Lower lobe of right lung (tissue), 2 donors: ENCODE data around the gene STK31. TPM values are rescaled to one million over a fixed set of nuclear protein-coding genes. Genes with fewer than 3 reads are reported as not detected.
"Not testable (repeated sequence)": the region's sequence is repeated elsewhere in the genome, so short reads cannot be mapped to it uniquely, and the experiment has no call there.

Experiments
- ATAC-seq, 2 donors: fragments of 200-7000 bp; cut with Tn5 transposase; one replicate each; pipeline ENCODE4 v1.9.1; 2020 to 2022; ENCODE audit warnings: mild to moderate bottlenecking in 2 of 2, moderate library complexity in 2 of 2
- DNase-seq: peaks from one replicate; pipeline ENCODE4 v3.0.0-alpha.2; 2020
- H3K27ac ChIP-seq: fragments of 200-600 bp; one replicate; pipeline ENCODE4 v1.8.0; 2022
- H3K27me3 ChIP-seq: fragments of 200-600 bp; one replicate; pipeline ENCODE4 v1.8.0; 2022; ENCODE audit warnings: low read depth
- H3K36me3 ChIP-seq: fragments of 200-600 bp; one replicate; pipeline ENCODE4 v1.8.0; 2022; ENCODE audit warnings: mild to moderate bottlenecking
- H3K4me1 ChIP-seq: fragments of 200-600 bp; one replicate; pipeline ENCODE4 v1.8.0; 2022
- H3K4me3 ChIP-seq: fragments of 200-600 bp; one replicate; pipeline ENCODE4 v1.8.0; 2022; ENCODE audit warnings: mild to moderate bottlenecking
- H3K9me3 ChIP-seq: fragments of 200-600 bp; one replicate; pipeline ENCODE4 v1.8.0; 2022
- intact Hi-C: fragments of 100-400 bp; cut with DNase I; formaldehyde crosslinking; loops from one replicate; pipeline ENCODE4 v1.11.0; 2022
- total RNA-seq: library from RNA; stranded (reverse); fragmentation: NEBNext Ultra II Directional; extraction: Animal tissue kit (Norgen Biotek cat#: 25700); gene quantifications from one replicate; pipeline ENCODE4 v1.2.1, GENCODE V29; 2021
- TF ChIP-seq, protein P1 (sequence below): fragments of 200-600 bp; IDR thresholded peaks from one replicate; pipeline ENCODE4 v1.8.0; 2022; ENCODE audit warnings: antibody characterized with exemption, mild to moderate bottlenecking
- donor health status: DM: no; HTN: yes; CAD: no; lungs with severe emphysema.

STK31 gene
- total RNA-seq, 1 donor from 2014 or later, result 1.0 TPM

DNA sequence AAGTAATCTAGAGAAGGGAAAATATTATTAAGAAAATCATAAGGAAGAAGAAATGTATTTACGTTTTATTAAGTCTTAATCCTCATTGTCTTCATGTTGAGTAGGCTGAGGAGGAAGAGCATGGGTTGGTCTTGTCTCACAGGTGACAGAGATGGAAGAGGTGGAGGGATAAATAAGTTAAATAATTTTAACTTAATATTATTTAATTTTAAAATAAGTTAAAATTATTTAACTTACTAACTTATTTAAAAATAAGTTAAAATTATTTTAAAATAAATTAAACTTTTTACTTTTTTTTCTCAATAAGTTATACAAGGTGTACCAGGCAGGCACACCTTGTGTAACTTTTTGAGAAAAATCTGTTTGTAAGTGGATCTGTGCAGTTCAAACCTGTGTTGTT, 36.6 kb downstream of the STK31 start:
- Histone ChIP-seq H3K36me3 (no peaks in the 10 kb centered on the region), H3K4me1 (no peaks in the 10 kb centered on the region), H3K9me3 (peaks cover 13% of the 10 kb centered on the region), H3K27ac (no peak overlapping the region), H3K4me3 (no peak overlapping the region), H3K27me3 (no peaks in the 10 kb centered on the region)
- no peak for DNase-seq
- no peak for ATAC-seq
- TF ChIP-seq, protein P1, sequence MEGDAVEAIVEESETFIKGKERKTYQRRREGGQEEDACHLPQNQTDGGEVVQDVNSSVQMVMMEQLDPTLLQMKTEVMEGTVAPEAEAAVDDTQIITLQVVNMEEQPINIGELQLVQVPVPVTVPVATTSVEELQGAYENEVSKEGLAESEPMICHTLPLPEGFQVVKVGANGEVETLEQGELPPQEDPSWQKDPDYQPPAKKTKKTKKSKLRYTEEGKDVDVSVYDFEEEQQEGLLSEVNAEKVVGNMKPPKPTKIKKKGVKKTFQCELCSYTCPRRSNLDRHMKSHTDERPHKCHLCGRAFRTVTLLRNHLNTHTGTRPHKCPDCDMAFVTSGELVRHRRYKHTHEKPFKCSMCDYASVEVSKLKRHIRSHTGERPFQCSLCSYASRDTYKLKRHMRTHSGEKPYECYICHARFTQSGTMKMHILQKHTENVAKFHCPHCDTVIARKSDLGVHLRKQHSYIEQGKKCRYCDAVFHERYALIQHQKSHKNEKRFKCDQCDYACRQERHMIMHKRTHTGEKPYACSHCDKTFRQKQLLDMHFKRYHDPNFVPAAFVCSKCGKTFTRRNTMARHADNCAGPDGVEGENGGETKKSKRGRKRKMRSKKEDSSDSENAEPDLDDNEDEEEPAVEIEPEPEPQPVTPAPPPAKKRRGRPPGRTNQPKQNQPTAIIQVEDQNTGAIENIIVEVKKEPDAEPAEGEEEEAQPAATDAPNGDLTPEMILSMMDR, result no peak
- intact Hi-C loops, result no loop called here

DNA sequence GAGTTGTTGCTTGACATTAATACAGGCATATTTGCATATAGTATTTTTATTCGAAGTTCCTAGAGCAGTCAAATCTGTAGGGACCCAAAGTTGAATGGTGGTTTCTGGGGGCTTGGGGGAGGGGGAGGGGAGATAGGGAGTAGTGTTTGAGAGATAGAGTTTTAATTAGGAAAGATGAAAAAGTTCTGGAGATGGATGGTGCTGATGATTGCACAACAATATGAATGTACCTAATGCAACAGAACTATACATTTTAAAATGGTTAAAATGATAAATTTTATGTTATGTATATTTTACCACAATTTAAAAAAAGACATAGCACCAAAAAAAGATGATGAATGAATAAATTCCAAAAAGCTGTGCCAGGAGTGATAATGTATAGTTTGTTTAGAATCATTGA, 41.8 kb downstream of the STK31 start:
- no peak for ATAC-seq
- Histone ChIP-seq H3K4me1 (no peaks in the 10 kb centered on the region), H3K36me3 (no peaks in the 10 kb centered on the region), H3K27ac (no peak overlapping the region), H3K4me3 (no peak overlapping the region), H3K27me3 (no peaks in the 10 kb centered on the region), H3K9me3 (no peaks in the 10 kb centered on the region)
- no peak for DNase-seq
- intact Hi-C loops, result no loop called here
- TF ChIP-seq, protein P1, result no peak

DNA sequence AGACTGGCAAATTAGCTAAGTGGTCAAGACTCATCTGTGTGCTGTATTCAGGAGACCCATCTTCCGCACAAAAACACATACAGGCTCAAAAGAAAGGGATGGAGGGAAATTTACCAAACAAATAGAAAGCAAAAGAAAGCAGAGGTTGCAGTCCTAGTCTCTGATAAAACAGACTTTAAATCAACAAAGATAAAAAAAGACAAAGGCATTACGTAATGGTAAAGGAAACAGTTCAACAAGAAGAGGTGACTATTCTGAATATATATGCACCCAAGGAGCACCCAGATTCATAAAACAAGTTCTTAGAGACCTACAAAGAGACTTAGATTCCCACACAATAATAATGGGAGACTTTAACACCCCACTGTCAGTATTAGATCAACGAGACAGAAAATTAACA, 48.8 kb downstream of the STK31 start:
- intact Hi-C loops, H3K9me3 ChIP-seq, DNase-seq, H3K4me3 ChIP-seq, H3K27me3 ChIP-seq, H3K27ac ChIP-seq, H3K36me3 ChIP-seq, H3K4me1 ChIP-seq, ATAC-seq: not testable (repeated sequence)

DNA sequence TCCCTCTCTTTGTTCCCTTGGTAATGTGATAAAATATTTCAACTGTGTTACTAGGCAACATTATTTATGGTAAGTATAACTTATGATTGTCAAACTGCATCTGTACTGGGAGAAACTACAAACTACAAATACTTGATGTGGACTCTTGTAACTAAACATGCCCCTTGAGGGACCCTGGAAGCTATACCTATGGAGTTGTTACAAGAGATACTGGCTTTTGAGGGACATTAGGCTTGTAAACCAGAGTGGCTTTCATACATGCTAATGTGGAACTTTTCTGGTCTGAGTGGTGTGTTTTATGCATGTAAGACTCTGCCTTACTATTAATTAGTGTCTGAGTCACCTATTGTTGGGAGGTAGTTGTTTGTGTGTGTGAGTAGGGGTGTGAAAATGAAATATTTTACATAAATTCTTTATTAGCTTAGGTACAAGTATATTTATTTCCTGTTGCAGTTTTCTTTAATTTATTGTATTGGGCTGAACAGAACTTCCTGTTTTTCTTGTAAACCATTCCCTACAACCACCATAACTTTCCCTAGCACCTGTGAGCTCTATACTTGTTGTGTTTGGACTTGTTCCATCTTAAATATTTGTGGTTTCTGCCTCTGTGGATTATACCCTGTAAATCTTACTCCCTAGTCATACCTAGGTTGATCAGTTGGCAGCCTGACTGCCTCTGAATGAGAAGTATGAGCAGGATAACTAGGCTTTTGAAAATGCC, 49.8 kb downstream of the STK31 start:
- DNase-seq (no peak), ATAC-seq (peak; percentile 74 to 89)
- Histone ChIP-seq H3K4me1 (peaks cover 4% of the 10 kb centered on the region), H3K27me3 (no peaks in the 10 kb centered on the region), H3K9me3 (no peaks in the 10 kb centered on the region), H3K27ac (peak overlapping the region; percentile 4), H3K36me3 (no peaks in the 10 kb centered on the region), H3K4me3 (no peak overlapping the region)
- TF ChIP-seq, protein P1, result no peak
- intact Hi-C loops, result no loop called here

DNA sequence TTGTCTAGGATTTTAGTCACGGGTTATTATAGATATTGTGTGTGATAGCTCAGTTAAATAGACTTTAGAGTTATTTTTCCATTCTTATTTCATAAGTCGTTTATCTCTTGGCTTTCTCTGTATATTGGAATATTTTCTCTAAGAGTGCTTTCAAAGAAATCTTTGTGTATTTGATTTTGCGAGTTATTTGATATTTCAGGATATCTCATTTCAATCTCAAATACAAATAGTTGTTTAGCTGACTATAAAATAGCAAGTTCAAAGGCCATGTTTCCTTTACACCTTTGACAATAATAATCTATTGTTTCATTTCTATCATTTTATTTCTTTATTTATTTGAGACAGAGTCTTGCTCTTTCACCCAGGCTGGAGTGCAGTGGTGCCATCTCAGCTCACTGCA, 55.9 kb downstream of the STK31 start:
- TF ChIP-seq, protein P1, result no peak
- Histone ChIP-seq H3K27ac (no peak overlapping the region), H3K9me3 (no peaks in the 10 kb centered on the region), H3K27me3 (no peaks in the 10 kb centered on the region), H3K4me1 (no peaks in the 10 kb centered on the region), H3K4me3 (no peak overlapping the region), H3K36me3 (no peaks in the 10 kb centered on the region)
- intact Hi-C loops, result no loop called here
- no peak for DNase-seq
- no peak for ATAC-seq

DNA sequence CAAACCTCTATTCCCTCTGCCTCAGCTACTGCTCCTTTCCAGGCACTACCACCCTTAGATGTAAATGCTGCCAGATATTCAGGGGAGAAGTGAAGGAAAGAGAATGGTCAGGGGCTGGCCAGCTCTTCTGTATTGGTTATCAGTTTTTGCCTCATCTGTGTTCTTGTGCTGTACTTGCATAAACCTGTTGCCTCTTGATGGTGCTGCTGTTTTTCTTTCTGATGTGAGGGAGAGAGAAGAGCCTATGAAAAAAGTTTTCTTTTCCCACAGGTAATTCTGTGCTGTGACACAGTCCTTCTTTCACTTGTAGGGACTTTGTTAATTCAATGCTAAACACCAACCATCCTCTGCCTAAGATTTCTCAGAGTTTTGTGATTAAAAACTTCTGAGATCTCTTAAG, 57.5 kb downstream of the STK31 start:
- no peaks in the 10 kb centered on the region for H3K9me3 ChIP-seq
- no peaks in the 10 kb centered on the region for H3K4me1 ChIP-seq
- no peak for ATAC-seq
- no peak overlapping the region for H3K4me3 ChIP-seq
- H3K36me3 ChIP-seq, result no peaks in the 10 kb centered on the region
- TF ChIP-seq, protein P1, result no peak
- intact Hi-C loops, result no loop called here
- no peaks in the 10 kb centered on the region for H3K27me3 ChIP-seq
- no peak for DNase-seq
- no peak overlapping the region for H3K27ac ChIP-seq
